EL (cell line): Measurements from ENCODE around the gene FASTKD3.
"Not testable (repeated sequence)": the region's sequence is repeated elsewhere in the genome, so short reads cannot be mapped to it uniquely, and the experiment has no call there.

Source experiments
- DNase-seq: peaks from one replicate; pipeline ENCODE4 v3.0.0-alpha.2; 2016

The FASTKD3 gene, protein sequence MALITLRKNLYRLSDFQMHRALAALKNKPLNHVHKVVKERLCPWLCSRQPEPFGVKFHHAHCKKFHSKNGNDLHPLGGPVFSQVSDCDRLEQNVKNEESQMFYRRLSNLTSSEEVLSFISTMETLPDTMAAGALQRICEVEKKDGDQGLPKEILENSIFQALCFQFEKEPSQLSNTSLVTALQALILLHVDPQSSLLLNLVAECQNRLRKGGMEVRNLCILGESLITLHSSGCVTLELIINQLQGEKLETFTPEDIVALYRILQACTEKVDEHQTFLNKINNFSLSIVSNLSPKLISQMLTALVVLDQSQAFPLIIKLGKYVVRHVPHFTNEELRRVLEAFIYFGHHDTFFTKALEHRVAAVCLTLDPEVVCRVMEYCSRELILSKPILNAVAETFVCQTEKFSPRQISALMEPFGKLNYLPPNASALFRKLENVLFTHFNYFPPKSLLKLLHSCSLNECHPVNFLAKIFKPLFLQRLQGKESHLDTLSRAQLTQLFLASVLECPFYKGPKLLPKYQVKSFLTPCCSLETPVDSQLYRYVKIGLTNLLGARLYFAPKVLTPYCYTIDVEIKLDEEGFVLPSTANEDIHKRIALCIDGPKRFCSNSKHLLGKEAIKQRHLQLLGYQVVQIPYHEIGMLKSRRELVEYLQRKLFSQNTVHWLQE

DNA sequence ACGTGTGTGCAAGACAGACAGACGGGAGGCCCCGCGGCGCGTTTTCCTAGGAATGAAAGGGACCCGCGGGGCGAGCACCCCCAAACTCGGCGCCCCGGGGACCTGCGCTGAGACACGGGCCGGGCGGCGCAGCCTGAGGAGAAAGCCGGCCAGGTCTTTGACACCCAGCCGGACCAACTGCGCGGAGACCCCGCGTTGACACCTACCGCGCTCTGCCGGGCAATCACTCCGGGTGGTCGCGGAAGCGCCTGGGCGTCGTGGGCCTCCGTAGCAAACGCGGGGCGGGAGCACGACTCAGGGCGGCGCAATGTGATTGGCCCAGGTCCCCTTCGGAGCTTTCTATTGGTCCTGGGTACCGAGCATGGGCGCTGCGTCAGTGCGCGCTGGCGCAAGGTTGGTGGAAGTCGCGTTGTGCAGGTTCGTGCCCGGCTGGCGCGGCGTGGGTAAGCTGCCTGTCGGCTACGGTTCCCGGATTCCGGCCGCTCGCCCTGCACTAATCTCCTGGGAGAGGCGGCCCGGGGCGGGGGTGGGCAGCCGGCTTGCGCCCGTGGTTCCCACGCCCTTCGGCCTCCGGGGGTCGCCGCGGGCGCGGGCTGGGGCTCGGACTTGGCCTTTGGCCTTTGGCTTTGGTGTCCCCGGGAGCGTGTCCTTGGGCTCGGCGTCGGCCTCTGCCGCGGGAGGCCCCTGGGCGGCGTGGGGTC lies at the start of gene FASTKD3, which contains the start of gene MTRR:
TSS of gene FASTKD3 (minus strand) at position 259 of the 701 bp plus-strand sequence. CDS start 948 bp downstream, outside the sequence.
TSS of gene MTRR (plus strand) at position 376 of the 701 bp plus-strand sequence. CDS start 1,647 bp downstream, outside the sequence.
- DNase-seq, result peak; percentile 94

DNA sequence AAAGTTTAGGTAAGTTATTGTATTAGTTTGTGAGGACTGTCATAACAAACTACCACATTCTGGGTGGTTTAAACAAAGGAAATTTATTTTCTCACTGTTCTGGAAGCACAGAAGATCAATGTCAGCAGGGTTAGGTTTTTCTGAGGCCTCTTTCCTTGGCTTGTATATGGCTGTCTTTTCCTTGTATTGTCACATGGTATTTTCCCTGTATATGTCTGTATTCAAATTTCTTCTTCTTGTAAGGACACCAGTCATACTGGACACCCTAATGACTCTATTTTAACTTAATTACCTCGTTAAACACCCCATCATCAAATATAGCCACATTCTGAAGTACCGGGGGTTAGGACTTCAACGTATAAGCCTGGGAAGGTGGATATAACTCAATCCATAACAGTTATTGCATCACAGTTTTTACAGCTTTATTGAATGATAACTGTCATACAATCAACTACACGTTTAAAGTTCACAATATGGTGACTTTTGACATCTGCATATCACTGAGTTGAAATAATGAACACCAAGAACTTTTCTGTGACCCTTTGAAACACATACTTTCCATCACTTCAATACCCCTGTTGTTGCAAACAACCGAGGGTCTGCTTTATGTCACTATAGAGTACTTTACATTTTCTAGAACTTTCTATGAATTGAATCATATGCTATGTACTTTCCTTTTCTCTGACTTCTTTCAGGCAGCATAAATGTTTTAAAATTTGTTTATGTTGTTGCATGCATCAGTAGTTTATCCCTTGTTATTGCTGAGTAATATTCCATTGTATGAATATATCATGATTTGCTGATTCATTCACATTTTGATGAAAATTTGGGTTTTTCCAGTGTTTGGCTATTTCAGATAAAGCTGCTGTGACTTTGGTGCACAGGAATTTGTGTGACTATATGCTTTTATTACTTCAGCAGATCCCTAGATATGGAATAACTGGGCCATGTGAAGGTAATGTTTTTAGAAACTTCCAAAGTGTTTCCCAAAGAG lies 48.6 kb upstream of the FASTKD3 start:
- DNase-seq, result no peak

DNA sequence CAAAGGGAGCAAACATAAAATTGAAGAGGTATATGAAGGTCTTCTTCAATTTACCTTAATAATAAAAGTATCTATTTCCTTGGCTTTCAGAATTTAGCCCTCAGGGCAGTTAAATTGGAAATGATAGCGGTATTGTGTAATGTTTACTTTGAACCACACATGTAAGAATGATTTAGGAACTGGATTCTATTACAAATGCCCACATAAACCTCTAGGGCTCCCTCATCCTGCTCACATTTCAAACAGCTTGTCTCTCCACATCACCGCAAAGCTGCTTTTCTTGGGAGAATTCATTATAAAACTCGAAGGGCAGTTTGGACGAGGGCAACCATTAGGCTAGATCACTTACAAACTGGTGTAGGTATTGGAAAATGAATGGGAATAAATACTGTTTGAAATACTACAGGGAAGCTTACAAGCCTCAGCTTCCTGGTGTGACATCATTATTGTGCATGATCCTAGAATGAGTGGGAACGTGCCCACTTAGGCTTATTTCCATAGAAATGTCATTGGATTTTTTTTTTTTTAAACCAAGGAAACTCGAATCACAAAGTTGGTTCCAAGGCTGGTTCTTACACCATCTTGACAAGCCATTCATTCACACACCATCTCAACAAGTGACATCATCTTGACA lies 47.5 kb upstream of the FASTKD3 start:
- DNase-seq, result peak; percentile 52

DNA sequence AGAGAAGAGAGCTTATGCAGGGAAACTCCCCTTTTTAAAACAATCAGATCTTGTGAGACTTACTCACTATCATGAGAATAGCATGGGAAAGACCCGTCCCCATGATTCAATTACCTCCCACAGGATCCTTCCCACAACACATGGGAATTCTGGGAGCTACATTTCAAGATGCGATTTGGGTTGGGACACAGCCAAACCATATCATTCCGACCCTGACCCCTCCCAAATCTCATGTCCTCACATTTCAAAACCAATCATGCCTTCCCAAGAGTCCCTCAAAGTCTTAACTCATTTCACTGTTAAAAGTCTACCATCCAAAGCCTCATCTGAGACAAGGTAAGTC lies 42.6 kb upstream of the FASTKD3 start:
- DNase-seq, result not testable (repeated sequence)

DNA sequence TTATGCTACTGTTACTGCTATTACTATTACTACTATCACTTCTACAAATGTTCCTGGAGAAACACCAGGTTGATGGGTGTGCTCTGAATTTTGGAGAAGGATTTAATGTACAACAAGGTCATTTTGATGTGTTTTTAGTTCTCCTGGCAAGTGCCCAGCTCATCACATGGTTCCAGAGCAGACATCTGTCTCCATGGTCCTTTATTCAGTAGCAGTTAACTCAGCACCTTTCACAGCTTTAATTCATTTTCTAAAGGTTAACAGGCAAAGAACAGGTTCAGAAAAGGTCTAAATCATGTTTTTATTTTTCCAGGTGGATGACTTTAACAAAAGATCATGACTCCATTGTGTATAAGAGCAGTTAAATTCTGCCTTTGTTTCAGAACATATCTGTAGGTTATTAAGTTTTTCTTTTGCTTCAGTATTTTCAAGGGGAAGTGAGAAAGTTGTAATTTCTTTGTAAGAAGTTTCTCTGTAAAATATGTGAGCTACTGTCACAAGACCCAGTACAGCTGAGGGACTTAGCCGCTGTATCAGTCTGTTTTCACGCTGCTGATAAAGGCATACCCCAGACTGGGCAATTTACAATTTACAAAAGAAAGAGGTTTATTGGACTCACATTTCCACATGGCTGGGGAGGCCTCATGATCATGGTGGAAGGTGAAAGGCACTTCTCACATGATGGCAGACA lies 42.1 kb upstream of the FASTKD3 start:
- DNase-seq, result no peak

DNA sequence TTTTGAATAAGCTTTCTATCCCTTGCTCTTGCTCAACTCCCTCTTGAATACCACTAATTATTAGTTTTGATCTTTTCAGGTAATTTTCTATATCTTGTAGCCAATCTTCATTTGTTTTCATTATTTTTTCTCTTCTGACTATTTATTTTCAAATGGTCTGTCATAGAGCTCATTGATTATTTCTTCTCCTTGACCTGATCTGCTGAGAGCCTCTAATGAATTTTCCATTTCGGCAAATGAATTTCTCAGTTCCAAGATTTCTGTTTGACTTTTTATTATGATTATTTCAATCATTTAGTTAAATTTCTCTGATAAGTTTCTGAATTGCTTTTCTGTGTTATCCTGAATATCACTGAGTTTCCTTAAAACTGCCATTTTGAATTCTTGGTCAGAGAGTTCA lies 39.5 kb upstream of the FASTKD3 start:
- DNase-seq, result no peak

DNA sequence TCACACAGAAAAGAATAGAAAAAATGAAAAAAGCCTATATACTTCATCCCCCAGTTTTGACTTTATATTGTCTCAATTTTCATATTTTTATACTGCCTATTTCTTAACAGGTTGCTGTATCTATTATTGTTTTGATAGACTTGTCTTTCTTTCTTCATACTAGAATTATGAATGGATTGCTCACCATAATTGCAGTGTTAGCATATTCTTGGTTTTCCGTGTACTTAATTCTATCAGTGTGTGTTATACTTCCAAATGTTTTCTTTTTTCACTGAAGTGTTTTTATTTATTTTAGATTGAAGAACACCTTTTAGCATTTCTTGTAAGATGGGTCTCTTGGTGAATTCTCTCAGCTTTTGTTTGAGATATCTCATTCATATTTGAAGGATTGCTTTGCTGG lies 38.8 kb upstream of the FASTKD3 start:
- DNase-seq, result no peak

DNA sequence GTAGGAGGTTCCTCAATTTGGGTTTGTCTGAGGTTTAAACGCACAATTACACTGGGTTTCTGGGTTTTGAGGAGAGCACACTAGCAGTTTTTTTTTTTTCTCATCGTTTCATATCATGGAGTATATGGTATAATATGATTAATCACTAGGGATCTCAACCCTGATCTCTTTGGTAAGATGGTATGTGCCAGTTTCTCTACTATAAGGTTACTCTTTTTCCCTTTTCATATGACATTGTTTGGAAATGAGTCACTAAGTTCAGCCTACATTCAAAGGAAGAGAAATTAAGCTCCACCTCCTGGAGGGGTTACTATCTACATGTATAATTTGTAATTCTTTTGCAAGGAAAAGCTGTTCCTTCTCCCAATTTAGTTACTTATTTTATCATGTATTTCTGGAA lies 35.3 kb upstream of the FASTKD3 start:
- peak; percentile 89 for DNase-seq

DNA sequence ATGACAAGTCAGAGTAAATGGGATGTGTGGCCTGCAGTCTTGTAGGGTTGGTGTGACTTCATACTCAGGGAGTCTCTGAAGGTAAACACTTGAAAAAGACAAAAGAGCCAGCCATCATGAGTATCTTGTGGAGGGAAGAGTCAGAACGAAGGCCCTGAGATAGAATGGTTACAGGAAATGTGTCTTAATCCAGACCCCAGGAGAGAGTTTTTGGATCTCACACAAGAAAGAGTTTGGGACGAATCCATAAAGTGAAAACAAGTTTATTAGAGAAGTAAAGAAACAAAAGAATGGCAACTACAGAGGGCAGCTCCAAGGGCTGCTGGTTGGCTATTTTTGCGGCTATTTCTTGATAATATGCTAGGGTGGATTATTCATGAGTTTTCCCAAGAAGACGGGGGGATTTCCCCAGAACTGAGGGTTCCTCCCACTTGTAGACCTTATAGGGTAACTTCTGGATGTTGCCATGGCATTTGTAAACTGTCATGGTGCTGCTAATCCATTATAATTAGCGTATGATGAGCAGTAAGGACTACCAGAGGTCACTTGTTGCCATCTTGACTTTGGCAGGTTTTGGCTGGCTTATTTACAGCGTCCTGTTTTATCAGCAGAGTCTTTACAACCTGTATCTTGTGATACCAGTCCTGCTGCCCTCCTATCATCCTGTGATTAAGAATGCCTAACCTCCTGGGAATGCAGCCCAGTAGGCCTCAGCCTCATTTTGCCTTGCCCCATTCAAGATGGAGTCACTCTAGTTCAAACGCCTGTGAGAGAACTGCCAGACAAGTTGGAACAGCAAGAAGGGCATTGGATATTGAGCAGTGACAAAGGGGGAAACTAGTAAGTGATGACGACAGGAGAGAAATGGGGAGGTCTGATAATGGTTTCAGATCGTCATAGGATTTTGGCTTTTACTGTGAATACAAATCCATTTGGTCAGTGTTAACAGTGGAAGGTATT lies 34.1 kb upstream of the FASTKD3 start:
- DNase-seq, result no peak

DNA sequence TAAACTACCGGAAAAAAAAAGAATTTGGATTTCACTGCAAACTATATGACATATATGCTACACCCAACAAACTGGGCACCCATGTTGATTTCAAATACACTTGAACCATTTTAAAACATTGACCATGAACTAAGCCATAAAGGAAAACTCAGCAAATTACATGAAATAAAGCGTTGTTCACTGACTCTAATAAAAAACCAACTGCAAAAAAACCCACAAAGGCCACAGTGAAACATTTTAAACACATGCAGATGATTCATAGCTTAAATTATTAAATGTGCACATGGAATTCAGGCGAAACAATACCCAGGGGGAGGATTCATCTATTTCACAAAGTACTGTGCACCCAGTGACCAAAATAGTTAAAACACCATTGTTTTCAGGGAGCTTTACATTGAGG lies 33.4 kb upstream of the FASTKD3 start:
- peak; percentile 35 for DNase-seq

DNA sequence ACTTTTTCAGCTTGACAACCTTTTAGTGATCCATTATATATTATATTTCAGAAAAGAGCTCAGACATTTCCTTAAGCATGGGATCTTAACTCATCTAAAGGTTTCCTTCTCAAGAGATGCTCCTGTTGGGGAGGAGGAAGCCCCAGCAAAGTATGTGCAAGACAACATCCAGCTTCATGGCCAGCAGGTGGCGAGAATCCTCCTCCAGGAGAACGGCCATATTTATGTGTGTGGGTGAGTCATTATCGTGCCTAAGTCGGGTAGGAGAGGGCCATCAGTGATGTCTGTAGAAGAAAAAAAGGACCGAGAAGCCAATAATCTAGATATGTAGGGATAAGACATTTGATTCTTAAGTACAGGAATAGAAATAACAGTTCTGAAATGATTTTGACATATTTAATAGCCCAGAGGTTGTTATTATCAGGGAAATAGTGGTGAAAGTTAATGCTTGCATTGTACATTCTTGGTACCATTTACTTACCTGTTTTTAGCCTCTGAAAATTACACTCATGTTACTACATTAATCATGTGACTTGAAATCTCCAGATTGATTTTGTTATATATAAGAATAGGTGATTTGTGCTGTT lies 28.3 kb upstream of the FASTKD3 start:
- DNase-seq, result peak; percentile 72

DNA sequence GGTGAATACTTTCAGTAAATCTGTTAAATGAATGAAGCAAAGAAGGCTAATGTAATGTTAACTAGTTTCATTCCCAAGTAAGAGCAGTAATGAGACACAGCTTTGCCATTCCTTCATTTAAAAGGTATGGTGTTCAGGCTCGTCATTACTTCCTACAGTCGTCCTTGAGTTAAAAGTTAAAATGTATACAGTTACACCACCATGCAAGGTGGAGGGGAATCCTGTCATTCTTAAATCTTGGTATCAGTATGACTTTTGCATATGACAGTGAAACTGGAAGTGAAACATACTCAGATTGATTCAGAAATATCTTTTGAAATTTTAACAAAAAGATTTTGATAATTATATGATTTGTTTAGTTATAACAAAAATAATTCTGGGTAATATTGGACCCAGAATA lies 26.0 kb upstream of the FASTKD3 start:
- no peak for DNase-seq

DNA sequence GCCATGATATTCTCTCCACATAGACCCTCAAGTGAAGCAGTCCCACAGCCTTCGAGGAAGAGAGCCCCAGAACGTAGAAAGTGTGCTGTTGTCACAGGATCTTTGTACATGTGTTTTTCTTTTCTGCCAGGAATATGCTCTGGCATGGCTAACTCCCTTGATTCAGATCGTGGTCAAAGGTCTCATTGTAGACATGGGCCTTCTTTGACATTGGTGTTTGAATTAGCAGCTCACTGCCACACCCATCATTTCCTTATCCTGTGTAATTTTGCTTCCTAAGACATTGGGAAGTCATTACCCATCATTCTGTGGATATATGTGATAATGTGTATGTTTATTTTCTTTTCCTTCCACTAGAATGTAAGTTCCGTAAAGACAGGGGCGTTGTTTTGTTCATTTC lies 25.6 kb upstream of the FASTKD3 start:
- no peak for DNase-seq

DNA sequence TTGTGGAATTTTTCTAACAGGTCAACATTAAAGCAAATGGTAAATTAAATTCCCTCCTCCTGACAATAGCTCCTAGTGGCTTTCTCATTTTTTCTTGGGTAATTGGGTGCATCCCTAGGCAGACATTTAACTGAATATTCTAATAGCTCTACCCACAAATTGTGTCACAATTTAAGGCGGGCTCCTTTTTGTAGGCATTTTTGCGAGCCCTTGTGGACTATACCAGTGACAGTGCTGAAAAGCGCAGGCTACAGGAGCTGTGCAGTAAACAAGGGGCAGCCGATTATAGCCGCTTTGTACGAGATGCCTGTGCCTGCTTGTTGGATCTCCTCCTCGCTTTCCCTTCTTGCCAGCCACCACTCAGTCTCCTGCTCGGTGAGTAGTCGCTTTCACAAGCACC lies 20.1 kb upstream of the FASTKD3 start:
- no peak for DNase-seq

DNA sequence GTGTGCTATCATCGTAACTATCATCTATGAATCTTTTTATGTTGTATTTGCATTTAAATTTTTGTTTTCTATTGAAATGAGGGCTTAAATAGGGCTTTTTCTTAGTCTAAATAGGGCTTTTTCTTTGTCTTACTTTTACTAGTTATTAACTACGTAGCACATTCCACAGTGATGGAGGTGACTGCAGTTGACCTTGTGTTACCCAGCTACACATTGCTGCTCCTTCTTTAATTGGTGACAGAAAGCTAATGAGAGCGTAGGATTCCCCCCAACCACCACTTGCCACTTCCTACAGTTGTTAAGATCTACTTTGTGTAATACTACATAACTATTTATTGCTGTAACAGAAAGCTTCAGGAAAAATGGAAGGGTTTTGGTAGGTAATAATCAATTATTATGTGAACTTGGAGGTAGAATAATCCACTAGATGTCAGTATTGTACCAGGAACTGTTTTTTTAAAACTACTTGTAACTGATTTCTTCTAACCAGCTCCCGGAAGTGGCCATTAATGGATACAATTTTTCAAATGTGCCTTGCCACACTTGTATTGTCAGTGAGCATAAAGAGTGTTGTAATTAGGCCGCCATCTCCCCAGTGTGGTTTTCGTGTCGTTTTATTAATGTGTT lies 18.1 kb upstream of the FASTKD3 start:
- DNase-seq, result peak; percentile 60

DNA sequence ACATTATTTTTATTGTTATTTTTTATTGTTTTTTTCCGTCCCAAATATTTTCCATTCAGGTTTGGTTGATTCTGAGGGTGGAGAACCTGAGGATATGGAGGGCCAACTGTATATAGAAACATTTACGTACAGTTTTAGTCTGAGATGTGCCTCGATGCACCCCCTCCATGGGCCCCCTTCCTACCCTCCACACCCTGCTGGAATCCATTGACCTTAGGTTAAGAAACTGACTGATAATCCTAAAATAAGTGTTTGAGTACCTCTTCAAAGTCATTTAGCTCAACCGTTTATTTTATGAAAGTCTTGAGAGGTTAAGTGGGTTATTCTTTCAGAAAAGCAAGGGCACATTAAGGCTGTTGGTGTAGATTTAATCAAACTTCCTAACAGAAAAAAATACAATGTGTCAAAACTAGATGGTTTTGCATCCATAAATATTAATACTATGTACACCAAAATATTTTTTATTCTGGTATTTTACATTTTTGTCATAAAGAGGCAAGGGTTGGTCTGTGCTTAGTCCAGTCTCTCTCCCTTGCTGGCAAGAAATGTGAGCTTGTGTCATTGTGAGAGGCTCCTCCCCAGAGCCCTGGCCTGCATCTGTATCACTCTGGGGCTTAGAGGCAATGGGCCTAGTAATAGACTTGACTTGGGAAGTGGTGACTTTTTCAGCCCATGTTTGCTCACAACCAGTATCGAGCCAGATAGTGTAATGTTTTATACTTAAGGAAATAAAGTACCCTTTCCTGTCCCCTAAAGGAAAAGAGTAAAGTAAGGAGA lies 15.8 kb upstream of the FASTKD3 start:
- DNase-seq, result no peak

DNA sequence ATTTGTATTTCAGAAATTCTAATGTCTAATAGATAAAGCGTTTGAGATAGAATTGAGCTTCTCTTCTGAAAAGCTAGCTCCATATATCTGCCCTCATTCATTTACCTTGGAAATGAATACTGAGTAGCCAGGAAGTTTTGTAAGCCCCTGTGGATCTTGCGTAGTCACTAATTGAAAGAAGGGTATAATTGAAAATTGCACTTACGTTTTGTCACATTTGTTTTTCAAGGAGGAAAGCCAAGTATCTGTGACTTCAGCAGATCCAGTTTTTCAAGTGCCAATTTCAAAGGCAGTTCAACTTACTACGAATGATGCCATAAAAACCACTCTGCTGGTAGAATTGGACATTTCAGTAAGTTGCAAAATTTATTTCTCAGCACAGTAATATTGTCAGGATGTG lies 14.1 kb upstream of the FASTKD3 start:
- DNase-seq, result no peak

DNA sequence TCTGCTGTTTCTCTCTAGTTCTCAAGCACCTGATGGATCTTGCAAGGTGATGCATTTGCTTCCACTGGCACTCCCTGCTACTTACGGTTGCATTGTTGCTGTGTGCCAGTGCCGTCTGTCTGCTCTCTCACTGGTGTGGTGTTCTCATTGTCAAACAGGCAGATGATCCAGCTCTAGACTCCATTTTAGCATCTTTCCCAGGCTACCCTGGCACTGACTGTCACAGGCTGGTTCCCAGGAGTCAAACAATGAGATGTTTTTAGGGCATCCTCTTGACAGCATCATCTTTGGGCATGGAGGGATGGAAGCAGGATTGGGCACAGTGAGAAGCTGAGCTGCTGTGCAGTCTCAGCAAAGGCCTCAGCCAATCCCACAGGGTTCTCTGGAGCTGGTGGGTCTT lies 13.0 kb upstream of the FASTKD3 start:
- DNase-seq, result no peak
